ENCODE measurements around the gene CARD6.
"Not testable (repeated sequence)": the region's sequence is repeated elsewhere in the genome, so short reads cannot be mapped to it uniquely, and the experiment has no call there.

GRCh38 chr5:40865004-40865403 is 23.8 kb downstream of the CARD6 start:
- not testable (repeated sequence) for TF ChIP-seq CTCF, POLR2A (IDR thresholded peaks at IDR 0.05)
